Measurements from ENCODE around the gene HINFP.
A peak's percentile ranks its signal among the peaks of the same experiment; 100 is the strongest.
"Not testable (repeated sequence)": the region's sequence is repeated elsewhere in the genome, so short reads cannot be mapped to it uniquely, and the experiment has no call there.

The HINFP gene

GRCh38 chr11:119100246-119100970 lies 21.0 kb upstream of the HINFP start:
- peak overlapping the region; percentile 91 for H3K4me3 ChIP-seq (replicated peaks; ENCODE audit: low read depth, low read length)
- DNase-seq (ENCODE audit: extremely low read depth, low read depth) = no peak
- peak; percentile 49 for TF ChIP-seq CTCF (IDR thresholded peaks at IDR 0.05; ENCODE audit: low read depth, low read length, missing control alignments)

GRCh38 chr11:119100994-119101758 lies 20.2 kb upstream of the HINFP start:
- peak overlapping the region; percentile 91 for H3K4me3 ChIP-seq (replicated peaks; ENCODE audit: low read depth, low read length)
- no peak for DNase-seq (ENCODE audit: extremely low read depth, low read depth)
- no peak for TF ChIP-seq CTCF (IDR thresholded peaks at IDR 0.05; ENCODE audit: low read depth, low read length, missing control alignments)

- H3K4me3 ChIP-seq (replicated peaks; ENCODE audit: low read depth, low read length) = peak within 1 kb of the TSS; percentile 91
- no peak for TF ChIP-seq CTCF (IDR thresholded peaks at IDR 0.05; ENCODE audit: low read depth, low read length, missing control alignments)
- peak; percentile 96 for DNase-seq (ENCODE audit: extremely low read depth, low read depth)
Observed at GRCh38 chr11:119101759-119102423, 19.5 kb upstream of the HINFP start, which contains the start of gene DPAGT1. Gene DPAGT1, minus strand, starts transcription at chr11:119101853. Its CDS starts 198 bp downstream, at chr11:119101655.

- peak overlapping the region; percentile 91 for H3K4me3 ChIP-seq (replicated peaks; ENCODE audit: low read depth, low read length)
- not testable (repeated sequence) for DNase-seq (ENCODE audit: extremely low read depth, low read depth)
Observed at GRCh38 chr11:119103161-119103664, 18.2 kb upstream of the HINFP start.

- no peak overlapping the region for H3K4me3 ChIP-seq (replicated peaks; ENCODE audit: low read depth, low read length)
- TF ChIP-seq CTCF (IDR thresholded peaks at IDR 0.05; ENCODE audit: low read depth, low read length, missing control alignments) = no peak
- DNase-seq (ENCODE audit: extremely low read depth, low read depth) = no peak
Observed at GRCh38 chr11:119103793-119104192, 17.6 kb upstream of the HINFP start.

- DNase-seq (ENCODE audit: extremely low read depth, low read depth) = no peak
- H3K4me3 ChIP-seq (replicated peaks; ENCODE audit: low read depth, low read length) = peak within 1 kb of the TSS; percentile 73
- TF ChIP-seq CTCF (IDR thresholded peaks at IDR 0.05; ENCODE audit: low read depth, low read length, missing control alignments) = no peak
Observed at GRCh38 chr11:119106564-119107537, 14.5 kb upstream of the HINFP start, which contains the start of gene C2CD2L. Gene C2CD2L, plus strand, starts transcription at chr11:119107344. Its CDS starts 398 bp downstream, at chr11:119107742.

Measured in HFF-Myc (cell line).